Thyroid gland (tissue), 4 donors: ENCODE measurements around the gene WNT4. TPM values are rescaled to one million over a fixed set of nuclear protein-coding genes. Genes with fewer than 3 reads are reported as not detected.
A peak's percentile ranks its signal among the peaks of the same experiment; 100 is the strongest.

Experiments
- DNase-seq, 2 donors: peaks; one replicate each; pipeline ENCODE4 v3.0.0-alpha.2; 2019
- H3K27ac ChIP-seq, 3 donors: fragments of 200-600 bp; sonication (generic); 1 replicate in 2 of 3; 2 replicates in 1 of 3; pipeline ENCODE4 v1.5.1; 2016 to 2019; ENCODE audit warnings: mild to moderate bottlenecking in 1 of 3, moderate library complexity in 1 of 3
- H3K27me3 ChIP-seq: fragments of 200-600 bp; sonication (generic); one replicate; pipeline ENCODE4 v1.5.1; 2019
- H3K36me3 ChIP-seq, 2 donors: fragments of 200-600 bp; sonication (generic); one replicate each; pipeline ENCODE4 v1.5.1; 2016 to 2019
- H3K4me1 ChIP-seq, 2 donors: fragments of 200-600 bp; sonication (generic); one replicate each; pipeline ENCODE4 v1.5.1; 2017 to 2019
- H3K4me3 ChIP-seq, 3 donors: fragments of 200-600 bp; sonication (generic); replicated peaks in 1 of 3; 1 replicate in 2 of 3; 2 replicates in 1 of 3; pipeline ENCODE4 v1.5.1; 2016; ENCODE audit warnings: mild to moderate bottlenecking in 1 of 3
- H3K9me3 ChIP-seq: fragments of 200-600 bp; sonication (generic); one replicate; pipeline ENCODE4 v1.5.1; 2017
- POLR2A ChIP-seq, 2 donors: fragments of 450-650 bp; IDR thresholded peaks; one replicate each; pipeline ENCODE4 v1.6.1; 2017; ENCODE audit warnings: antibody characterized with exemption in 2 of 2, mild to moderate bottlenecking in 2 of 2, moderate library complexity in 1 of 2
- WGBS, 2 donors: methylation state at CpG; one replicate each; pipeline ENCODE4 v1.1.5; 2017; 5-methylcytosine and 5-hydroxymethylcytosine counted together
- intact Hi-C: fragments of 100-400 bp; cut with DNase I; formaldehyde crosslinking; loops from one replicate; pipeline ENCODE4 v1.15.1; 2023
- total RNA-seq, 4 donors: library from RNA; depleted of rRNA; stranded (reverse); fragments of >200 nt; gene quantifications; one replicate each; pipeline ENCODE4 v1.2.3, GENCODE V29; 2016
- TF ChIP-seq, protein P1 (sequence below), 6 experiments: fragments of 200-600 bp in 3 of 6; fragments of 450-650 bp in 3 of 6; sonication (generic) in 3 of 6; IDR thresholded peaks; one replicate each; pipeline ENCODE4 v1.5.1; 2016 to 2019; ENCODE audit warnings: antibody characterized with exemption in 6 of 6, mild to moderate bottlenecking in 2 of 6, inconsistent platforms in 1 of 6, moderate library complexity in 1 of 6

The WNT4 gene
- total RNA-seq, 4 donors from 2014 or later, result 0.29 to 3.0 (median 0.43) TPM

GRCh38 chr1:22089787-22090186 lies 53.1 kb downstream of the WNT4 start:
- Histone ChIP-seq H3K9me3 (no peaks in the 10 kb centered on the region), H3K4me3 (no peak overlapping the region), H3K27me3 (no peaks in the 10 kb centered on the region), H3K27ac (peak overlapping the region in 1 of 3 donors; percentile 13), H3K36me3 (peaks cover 8 to 15% of the 10 kb centered on the region in 2 donors), H3K4me1 (peaks cover 25 to 41% of the 10 kb centered on the region in 2 donors)
- DNase-seq, result no peak
- intact Hi-C loops, result no loop called here
- TF ChIP-seq, protein P1, sequence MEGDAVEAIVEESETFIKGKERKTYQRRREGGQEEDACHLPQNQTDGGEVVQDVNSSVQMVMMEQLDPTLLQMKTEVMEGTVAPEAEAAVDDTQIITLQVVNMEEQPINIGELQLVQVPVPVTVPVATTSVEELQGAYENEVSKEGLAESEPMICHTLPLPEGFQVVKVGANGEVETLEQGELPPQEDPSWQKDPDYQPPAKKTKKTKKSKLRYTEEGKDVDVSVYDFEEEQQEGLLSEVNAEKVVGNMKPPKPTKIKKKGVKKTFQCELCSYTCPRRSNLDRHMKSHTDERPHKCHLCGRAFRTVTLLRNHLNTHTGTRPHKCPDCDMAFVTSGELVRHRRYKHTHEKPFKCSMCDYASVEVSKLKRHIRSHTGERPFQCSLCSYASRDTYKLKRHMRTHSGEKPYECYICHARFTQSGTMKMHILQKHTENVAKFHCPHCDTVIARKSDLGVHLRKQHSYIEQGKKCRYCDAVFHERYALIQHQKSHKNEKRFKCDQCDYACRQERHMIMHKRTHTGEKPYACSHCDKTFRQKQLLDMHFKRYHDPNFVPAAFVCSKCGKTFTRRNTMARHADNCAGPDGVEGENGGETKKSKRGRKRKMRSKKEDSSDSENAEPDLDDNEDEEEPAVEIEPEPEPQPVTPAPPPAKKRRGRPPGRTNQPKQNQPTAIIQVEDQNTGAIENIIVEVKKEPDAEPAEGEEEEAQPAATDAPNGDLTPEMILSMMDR (IDR thresholded peaks at IDR 0.05), result no peak
- no peak for TF ChIP-seq POLR2A (IDR thresholded peaks at IDR 0.05)
- 27 to 34% methylated on average over 6 of the region's 6 CpGs for WGBS, 2 donors

DNA sequence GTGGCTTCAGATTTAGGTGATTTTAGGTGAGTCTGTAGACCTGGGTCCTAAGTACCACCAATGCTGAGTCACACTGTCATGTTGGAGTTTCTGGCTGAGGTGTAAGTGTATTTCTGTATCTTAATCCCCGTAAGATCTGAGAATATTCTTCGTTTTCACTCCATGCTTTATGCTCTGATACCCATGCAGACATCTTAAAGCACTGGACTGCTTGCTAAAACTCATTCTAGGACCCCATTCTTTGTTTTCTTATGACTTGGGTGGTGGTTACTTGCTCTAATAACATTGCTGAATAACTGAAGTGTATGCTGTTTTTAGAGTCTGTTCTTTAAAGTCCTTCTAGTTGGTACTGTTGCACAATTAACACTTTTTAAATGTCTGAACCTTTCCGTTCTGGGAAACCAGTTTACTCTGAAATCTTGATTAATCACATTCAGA lies 53.7 kb downstream of the WNT4 start:
- peaks cover 8 to 15% of the 10 kb centered on the region in 2 donors for H3K36me3 ChIP-seq
- no peak overlapping the region for H3K4me3 ChIP-seq

DNA sequence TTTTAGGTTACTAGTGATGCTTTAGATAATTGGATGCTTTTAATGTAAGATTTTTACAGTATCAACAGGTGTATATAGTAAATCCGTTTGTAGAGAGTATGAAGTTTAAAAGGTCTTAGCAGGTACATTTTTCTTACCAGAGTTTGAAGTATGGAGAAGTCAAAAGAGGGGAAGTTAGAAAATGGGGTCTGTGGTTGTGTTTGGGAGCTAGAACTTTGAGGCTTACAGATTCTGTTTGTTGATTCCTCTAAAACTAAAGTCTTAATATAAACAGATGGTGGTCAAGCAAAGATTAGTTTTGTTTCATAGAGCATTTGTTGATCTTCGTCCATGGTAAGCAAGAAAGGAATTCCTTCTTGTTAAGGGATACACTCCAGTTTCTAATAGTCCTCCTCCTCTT lies 54.6 kb downstream of the WNT4 start:
- Histone ChIP-seq H3K27ac (no peak overlapping the region), H3K9me3 (no peaks in the 10 kb centered on the region), H3K4me1 (peaks cover 25 to 41% of the 10 kb centered on the region in 2 donors), H3K4me3 (no peak overlapping the region), H3K27me3 (no peaks in the 10 kb centered on the region), H3K36me3 (peaks cover 8 to 15% of the 10 kb centered on the region in 2 donors)
- 59 to 73% methylated on average over 2 of the region's 2 CpGs for WGBS, 2 donors
- no peak for DNase-seq
- TF ChIP-seq, protein P1 (IDR thresholded peaks at IDR 0.05), result no peak
- TF ChIP-seq POLR2A (IDR thresholded peaks at IDR 0.05), result no peak
- intact Hi-C loops, result no loop called here

More for the DNA sequence above, 53.7 kb downstream of the WNT4 start:
- 26 to 33% methylated on average over 3 of the region's 3 CpGs for WGBS, 2 donors
- intact Hi-C loops, result no loop called here
- no peaks in the 10 kb centered on the region for H3K27me3 ChIP-seq
- H3K27ac ChIP-seq, result peak overlapping the region; percentile 8 to 27 (median 26)
- H3K9me3 ChIP-seq, result no peaks in the 10 kb centered on the region
- peaks cover 25 to 41% of the 10 kb centered on the region in 2 donors for H3K4me1 ChIP-seq
- no peak for DNase-seq
- no peak for TF ChIP-seq POLR2A (IDR thresholded peaks at IDR 0.05)
- TF ChIP-seq, protein P1 (IDR thresholded peaks at IDR 0.05), result no peak

- WGBS, 2 donors, result 82 to 86% methylated on average over 2 of the region's 2 CpGs
- no peak for DNase-seq
- no peaks in the 10 kb centered on the region for H3K9me3 ChIP-seq
- H3K27me3 ChIP-seq, result no peaks in the 10 kb centered on the region
- H3K4me3 ChIP-seq, result no peak overlapping the region
- intact Hi-C loops, result no loop called here
- peaks cover 8 to 22% of the 10 kb centered on the region in 2 donors for H3K36me3 ChIP-seq
- no peak overlapping the region for H3K27ac ChIP-seq
- peaks cover 24 to 26% of the 10 kb centered on the region in 2 donors for H3K4me1 ChIP-seq
- TF ChIP-seq, protein P1 (IDR thresholded peaks at IDR 0.05), result no peak
- no peak for TF ChIP-seq POLR2A (IDR thresholded peaks at IDR 0.05)
Measured at GRCh38 chr1:22080191-22080590, 62.7 kb downstream of the WNT4 start.

- 86 to 89% methylated on average over 2 of the region's 2 CpGs for WGBS, 2 donors
Measured at GRCh38 chr1:22078133-22078532, 64.8 kb downstream of the WNT4 start.

More at GRCh38 chr1:22078133-22078532, 64.8 kb downstream of the WNT4 start:
- Histone ChIP-seq H3K4me1 (peaks cover 40 to 44% of the 10 kb centered on the region in 2 donors), H3K27me3 (no peaks in the 10 kb centered on the region), H3K9me3 (no peaks in the 10 kb centered on the region), H3K27ac (no peak overlapping the region), H3K36me3 (peaks cover 8 to 22% of the 10 kb centered on the region in 2 donors), H3K4me3 (no peak overlapping the region)
- no peak for TF ChIP-seq POLR2A (IDR thresholded peaks at IDR 0.05)
- TF ChIP-seq, protein P1 (IDR thresholded peaks at IDR 0.05), result no peak
- no peak for DNase-seq
- intact Hi-C loops, result no loop called here
